Measurements from ENCODE around the gene DNAH1. TPM values are rescaled to one million over a fixed set of nuclear protein-coding genes. Genes with fewer than 3 reads are reported as not detected.

DNAH1 gene
- total RNA-seq, 1 donor from 2014 or later = 13.8 TPM

- DNase-seq (ENCODE audit: low spot score) = no peak
These were observed 4.5 kb upstream of the DNAH1 start for GRCh38 chr3:52311576-52312119.

DNA sequence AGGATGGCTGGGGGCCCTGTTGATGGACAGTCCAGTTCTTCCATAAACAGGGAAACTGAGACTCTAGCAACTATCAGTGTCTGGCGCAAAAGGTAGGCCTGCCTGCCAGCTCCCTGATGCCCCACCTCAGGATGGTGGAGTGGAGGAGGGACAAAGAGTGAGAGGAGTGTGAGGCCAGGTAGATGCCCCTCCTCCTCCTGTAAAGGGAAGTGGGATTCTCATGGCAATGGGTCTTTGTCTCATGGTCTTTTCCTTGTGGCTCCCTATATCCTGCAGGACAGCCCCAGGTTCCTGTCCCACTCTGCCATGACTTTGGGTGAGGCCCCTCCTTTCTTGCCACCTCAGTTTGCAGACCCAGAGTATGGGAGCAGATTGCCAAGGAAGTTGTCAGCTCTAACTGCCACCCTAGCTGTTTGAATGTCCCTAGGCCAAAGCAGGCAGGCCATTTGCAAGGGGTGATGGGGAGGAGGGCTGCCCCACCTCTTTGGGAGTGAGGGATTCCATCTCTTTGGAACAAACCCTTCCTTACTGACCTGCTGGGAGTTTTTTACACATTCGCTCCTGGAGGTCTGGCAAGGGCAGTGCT is 2.8 kb upstream of the DNAH1 start:
- DNase-seq (ENCODE audit: low spot score) = no peak

GRCh38 chr3:52313774-52314188 is 2.3 kb upstream of the DNAH1 start:
- peak; percentile 30 for DNase-seq (ENCODE audit: low spot score)

DNA sequence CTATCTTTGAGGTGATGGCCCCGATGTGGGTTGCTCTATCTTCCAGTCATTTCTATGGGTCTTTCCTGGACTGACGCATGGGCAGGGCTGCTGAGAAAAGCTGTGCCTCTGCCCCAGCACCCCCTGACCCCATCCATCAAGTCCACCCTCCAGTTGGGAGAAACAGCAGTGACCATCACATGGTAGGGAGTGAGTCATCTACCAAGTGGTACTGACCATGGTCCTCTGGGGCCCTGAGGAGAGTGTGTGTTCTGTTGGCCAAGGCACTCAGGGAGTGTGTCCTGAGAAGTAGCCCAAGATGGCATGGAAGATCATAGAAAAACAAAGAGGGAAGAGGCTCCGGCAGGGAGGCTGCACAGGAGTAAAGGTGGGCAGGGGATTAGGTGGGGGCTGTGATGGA is 1.6 kb upstream of the DNAH1 start:
- DNase-seq (ENCODE audit: low spot score) = no peak

GRCh38 chr3:52315006-52315405 is 1.1 kb upstream of the DNAH1 start:
- no peak for DNase-seq (ENCODE audit: low spot score)

DNA sequence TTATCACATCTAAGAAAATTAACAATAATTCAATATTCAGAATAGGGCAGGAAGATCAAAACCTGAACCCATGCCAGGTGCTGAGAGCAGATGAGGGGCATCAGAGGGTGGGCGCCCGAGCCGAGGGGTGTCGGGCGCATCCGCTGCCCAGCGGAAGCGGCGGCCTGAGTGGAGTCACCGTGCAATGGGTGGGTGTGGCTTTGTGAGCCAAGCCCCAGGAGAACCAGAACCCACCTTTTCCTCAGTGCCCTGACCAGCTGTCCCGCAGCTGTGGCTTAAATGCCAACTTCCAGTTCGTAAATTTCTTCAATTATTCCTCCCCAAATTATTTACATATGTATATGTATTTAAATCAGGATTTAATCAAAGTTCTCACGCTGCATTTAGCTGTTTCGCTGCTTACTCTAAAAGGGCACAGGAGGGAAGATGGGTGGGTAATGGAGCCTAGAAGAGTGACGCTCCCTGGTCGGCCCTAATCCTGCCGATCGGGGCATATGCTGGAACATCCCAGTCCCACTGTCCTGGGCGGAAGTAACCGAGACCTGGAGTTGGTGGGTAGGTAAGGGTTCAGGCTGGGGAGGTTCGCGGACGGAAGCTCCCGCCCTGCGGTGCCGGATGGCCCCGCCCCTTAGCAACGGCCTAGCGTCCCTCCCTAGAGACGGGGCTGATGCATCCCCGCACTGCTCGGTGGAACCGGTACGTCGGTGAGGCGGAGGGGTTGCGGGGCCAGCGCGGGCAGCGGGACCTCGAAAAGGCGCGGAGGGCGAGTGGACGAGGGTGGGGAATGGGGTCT is 1.3 kb downstream of the DNAH1 start:
- DNase-seq (ENCODE audit: low spot score) = peak; percentile 42

GRCh38 chr3:52318186-52318816 is 2.2 kb downstream of the DNAH1 start:
- no peak for DNase-seq (ENCODE audit: low spot score)

DNA sequence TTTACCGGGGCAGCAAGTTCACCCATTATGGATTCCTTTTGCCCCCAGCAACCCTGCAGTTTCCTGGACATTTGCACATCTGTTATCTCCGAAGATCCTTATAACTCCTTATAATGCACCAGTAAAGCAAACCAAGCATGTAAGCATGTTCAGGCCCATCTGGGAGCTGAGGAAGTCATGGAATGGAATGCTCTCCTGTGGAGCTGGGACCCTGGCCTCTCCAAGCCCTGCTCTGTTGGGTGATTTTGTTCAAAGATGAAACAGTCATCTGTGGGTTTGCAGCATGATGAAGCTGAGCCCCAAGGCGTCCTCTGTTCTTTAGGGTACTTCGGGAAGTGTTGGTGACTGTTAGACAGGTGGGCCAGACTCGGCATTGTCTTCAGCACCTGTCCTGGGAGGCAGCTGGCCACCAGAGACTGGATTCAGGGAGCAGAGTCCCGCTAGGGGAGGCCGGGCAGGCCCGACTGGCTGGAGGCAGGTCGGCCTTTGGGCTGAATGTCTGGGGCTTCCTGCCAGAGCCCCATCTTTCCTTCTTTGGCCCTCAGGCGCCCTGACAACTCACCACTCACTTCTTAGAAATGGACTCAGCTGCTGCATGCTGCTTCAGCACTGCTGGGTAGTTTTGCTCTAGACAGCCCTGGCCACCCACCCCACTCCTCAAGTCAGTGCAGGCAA is 3.9 kb downstream of the DNAH1 start:
- no peak for DNase-seq (ENCODE audit: low spot score)

- DNase-seq (ENCODE audit: low spot score) = no peak
These were observed 5.4 kb downstream of the DNAH1 start for GRCh38 chr3:52321481-52321880.

GRCh38 chr3:52322466-52322865 is 6.3 kb downstream of the DNAH1 start:
- no peak for DNase-seq (ENCODE audit: low spot score)

- DNase-seq (ENCODE audit: low spot score) = no peak
These were observed 7.6 kb downstream of the DNAH1 start for GRCh38 chr3:52323526-52324295.

GRCh38 chr3:52324676-52325075 is 8.6 kb downstream of the DNAH1 start:
- no peak for DNase-seq (ENCODE audit: low spot score)

GRCh38 chr3:52325686-52326085 is 9.6 kb downstream of the DNAH1 start:
- no peak for DNase-seq (ENCODE audit: low spot score)

GRCh38 chr3:52326976-52327375 is 10.9 kb downstream of the DNAH1 start:
- DNase-seq (ENCODE audit: low spot score) = no peak

DNA sequence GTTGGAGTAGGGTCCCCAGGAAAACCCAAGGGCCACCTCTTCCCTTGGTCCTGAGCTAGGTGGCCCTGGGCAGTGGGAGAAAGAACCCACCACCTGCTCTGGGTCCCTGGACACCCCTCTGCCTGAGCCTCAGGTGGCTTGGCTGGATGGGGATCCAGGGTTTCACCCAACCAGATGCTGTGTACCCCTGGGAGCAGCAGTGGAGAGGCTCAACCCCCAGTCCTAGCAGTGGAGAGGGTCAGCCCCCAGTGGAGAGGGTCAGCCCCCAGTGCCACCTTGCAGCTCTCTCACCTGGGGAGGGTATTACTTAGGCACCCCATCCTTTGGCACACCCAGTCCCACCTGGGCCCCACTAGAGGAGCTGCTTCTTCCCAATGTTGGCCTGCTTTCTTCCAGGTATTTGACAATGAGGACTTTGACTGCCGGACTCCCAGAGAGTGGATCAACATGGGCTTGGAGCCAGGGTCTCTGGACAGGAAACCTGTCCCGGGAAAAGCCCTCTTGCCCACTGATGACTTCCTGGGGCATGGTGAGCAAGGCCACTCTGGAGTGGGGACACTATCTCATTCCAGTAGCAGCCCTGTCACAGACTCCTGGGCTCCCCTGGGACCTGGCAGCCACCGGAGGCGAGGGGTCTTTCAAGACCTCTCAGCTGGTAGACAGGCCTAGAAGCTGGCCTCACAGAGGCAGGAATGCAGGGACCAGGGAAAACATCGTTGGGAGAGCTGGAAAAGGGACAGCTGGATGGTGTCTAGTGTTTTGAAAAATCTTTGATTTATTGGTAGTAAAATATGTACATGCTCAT is 11.6 kb downstream of the DNAH1 start:
- DNase-seq (ENCODE audit: low spot score) = no peak

GRCh38 chr3:52328536-52329080 is 12.5 kb downstream of the DNAH1 start:
- no peak for DNase-seq (ENCODE audit: low spot score)

DNA sequence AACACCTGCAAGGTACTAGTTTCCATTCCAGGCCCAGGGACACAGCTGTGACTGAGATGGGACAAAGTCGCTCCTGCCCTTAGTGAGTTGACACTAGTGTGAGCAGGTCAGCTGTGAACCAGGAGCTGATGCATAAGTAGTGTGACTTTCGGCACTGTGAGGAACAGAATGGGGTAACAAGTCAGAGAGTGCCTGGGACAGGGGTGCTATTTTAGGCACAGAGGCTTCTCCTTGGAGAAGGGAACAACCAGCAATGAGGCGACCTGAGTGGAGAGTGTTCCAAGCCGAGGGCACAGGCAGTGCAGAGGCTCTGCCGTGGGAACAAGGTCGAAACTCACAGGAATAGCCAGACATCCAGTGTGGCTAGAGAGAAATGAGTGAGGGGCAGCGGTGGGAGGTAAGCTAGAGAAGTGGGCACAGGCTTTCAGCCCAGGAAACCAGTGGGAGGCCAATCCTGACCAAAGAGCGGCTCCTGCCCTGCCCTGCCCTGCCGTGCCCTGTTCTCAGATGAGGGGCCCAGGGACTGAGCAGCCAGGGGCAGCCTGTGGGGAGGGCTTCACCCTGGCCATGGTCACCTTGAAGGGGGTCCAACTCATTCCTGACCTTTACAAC is 14.2 kb downstream of the DNAH1 start:
- no peak for DNase-seq (ENCODE audit: low spot score)

GRCh38 chr3:52331091-52331490 is 15.0 kb downstream of the DNAH1 start:
- no peak for DNase-seq (ENCODE audit: low spot score)

DNA sequence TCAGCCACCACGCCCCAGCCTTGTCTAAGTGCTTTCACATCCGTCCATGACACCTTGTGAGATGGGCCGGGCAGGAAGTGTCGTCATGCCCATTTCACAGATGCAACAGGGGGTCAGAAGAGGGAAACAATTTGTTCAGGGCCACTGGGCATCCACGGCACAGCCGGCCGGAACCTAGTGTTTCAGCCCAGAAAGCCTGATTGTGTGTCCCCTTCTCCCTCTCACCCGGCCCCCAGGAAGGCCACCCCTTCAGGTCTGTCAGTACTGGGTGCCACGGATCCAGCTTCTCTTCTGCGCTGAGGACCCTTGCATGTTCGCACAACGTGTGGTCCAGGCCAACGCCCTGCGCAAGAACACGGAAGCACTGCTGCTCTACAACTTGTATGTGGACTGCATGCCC is 15.8 kb downstream of the DNAH1 start:
- no peak for DNase-seq (ENCODE audit: low spot score)
